ENCODE results near the gene EIF4G3. TPM values are rescaled to one million over a fixed set of nuclear protein-coding genes. Genes with fewer than 3 reads are reported as not detected.

EIF4G3 gene
- total and polyA plus RNA-seq, 2 donors (not counting 3 experiments of a cell fraction or from before 2014, with no cell fraction given), result 40.7 to 78.5 TPM

DNA sequence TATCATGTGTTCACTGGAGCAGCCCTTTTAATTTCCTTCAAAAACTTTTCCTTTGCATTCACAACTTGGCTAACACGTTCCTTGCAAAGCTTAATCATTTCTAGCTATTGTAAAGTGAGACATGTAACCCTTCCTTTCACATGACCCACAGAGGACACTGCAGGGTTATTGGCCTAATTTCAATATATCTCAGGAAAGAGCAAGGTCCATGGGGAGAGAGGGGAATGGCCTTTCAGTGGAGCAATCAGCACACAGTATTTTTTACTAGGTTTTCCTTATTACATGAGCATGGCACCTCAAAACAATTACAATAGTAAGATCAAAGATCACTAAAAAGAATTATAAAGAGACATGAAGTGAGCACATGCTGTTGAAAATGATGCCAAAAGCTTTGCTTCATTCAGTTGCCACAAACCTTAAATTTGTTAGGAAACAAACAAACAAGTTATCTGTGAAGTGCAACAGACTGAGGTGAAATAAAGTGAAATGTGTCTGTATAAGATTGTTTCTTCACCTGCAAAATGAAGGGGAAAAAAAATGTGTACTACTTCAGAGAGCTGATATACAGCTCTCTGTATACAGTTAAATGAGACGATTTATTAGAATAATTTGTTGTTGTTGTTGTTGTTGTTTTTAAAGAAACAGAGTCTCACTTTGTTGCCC lies 61.5 kb downstream of the EIF4G3 start:
- no TSS peak for BruUV-seq (replicated peaks)
- TF ChIP-seq MYC (IDR thresholded peaks at IDR 0.05; ENCODE audit: low read depth, low read length), result no peak
- no peak for TF ChIP-seq EZH2 (IDR thresholded peaks at IDR 0.05; ENCODE audit: borderline replicate concordance, low read depth, low read length, severe bottlenecking)
- TF ChIP-seq FOS (IDR thresholded peaks at IDR 0.05; ENCODE audit: borderline replicate concordance, insufficient read depth, low read length), result no peak
- TF ChIP-seq MAX (IDR thresholded peaks at IDR 0.05; ENCODE audit: insufficient read depth, insufficient read length), result no peak
- TF ChIP-seq, protein P1, sequence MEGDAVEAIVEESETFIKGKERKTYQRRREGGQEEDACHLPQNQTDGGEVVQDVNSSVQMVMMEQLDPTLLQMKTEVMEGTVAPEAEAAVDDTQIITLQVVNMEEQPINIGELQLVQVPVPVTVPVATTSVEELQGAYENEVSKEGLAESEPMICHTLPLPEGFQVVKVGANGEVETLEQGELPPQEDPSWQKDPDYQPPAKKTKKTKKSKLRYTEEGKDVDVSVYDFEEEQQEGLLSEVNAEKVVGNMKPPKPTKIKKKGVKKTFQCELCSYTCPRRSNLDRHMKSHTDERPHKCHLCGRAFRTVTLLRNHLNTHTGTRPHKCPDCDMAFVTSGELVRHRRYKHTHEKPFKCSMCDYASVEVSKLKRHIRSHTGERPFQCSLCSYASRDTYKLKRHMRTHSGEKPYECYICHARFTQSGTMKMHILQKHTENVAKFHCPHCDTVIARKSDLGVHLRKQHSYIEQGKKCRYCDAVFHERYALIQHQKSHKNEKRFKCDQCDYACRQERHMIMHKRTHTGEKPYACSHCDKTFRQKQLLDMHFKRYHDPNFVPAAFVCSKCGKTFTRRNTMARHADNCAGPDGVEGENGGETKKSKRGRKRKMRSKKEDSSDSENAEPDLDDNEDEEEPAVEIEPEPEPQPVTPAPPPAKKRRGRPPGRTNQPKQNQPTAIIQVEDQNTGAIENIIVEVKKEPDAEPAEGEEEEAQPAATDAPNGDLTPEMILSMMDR (IDR thresholded peaks at IDR 0.05; ENCODE audit: extremely low read depth in 1 of 2, insufficient read depth in 1 of 2, low read depth in 1 of 2, low read length in 2 of 2), result no peak
- TF ChIP-seq JUN (IDR thresholded peaks at IDR 0.05; ENCODE audit: borderline replicate concordance, insufficient read depth, insufficient read length, low read depth), result no peak
- TF ChIP-seq POLR2A (IDR thresholded peaks at IDR 0.05; ENCODE audit: low read depth, low read length), result no peak
- TF ChIP-seq GATA2 (IDR thresholded peaks at IDR 0.05; ENCODE audit: insufficient read depth, insufficient read length, low read depth, low read length), result no peak
- no peak for TF ChIP-seq POLR2AphosphoS5 (IDR thresholded peaks at IDR 0.05; ENCODE audit: insufficient read depth, low read depth, low read length)
- intact Hi-C loops (cut with micrococcal nuclease) (no loop called here), dilution Hi-C loops (cut with MboI; ENCODE audit: extremely low pct_ligation_motif_present, low sequenced_read_pairs) (no loop called here)
- Histone ChIP-seq H3K4me3 (replicated peaks in 1 of 3; ENCODE audit: insufficient read depth in 1 of 3, low read depth in 1 of 3, low read length in 3 of 3) (no peak overlapping the region), H3K27me3 (ENCODE audit: control insufficient read depth in 2 of 2, insufficient read depth in 2 of 2, low read length in 2 of 2) (no peaks in the 10 kb centered on the region), H3K27ac (ENCODE audit: insufficient read depth, low read depth, low read length) (no peak overlapping the region), H3K9ac (replicated peaks; ENCODE audit: extremely low read depth, insufficient read depth, low read length) (no peak overlapping the region), H2AFZ (ENCODE audit: low read depth, low read length) (no peak overlapping the region), H3K4me1 (ENCODE audit: control insufficient read depth, extremely low read depth, insufficient read depth, low read length) (peaks cover 8% of the 10 kb centered on the region), H3K4me2 (ENCODE audit: insufficient read depth, low read length) (peak overlapping the region; percentile 8), H3K9me3 (replicated peaks; ENCODE audit: control insufficient read depth, insufficient read depth, low read length) (no peaks in the 10 kb centered on the region), H3K79me2 (ENCODE audit: control insufficient read depth, insufficient read depth, low read length) (peaks cover 12% of the 10 kb centered on the region), H3K36me3 (ENCODE audit: control insufficient read depth in 2 of 2, extremely low read depth in 1 of 2, insufficient read depth in 2 of 2, low read length in 2 of 2) (no peaks in the 10 kb centered on the region), H4K20me1 (replicated peaks; ENCODE audit: control insufficient read depth, extremely low read depth, insufficient read depth, low read length) (no peaks in the 10 kb centered on the region), H3K9me1 (replicated peaks; ENCODE audit: control insufficient read depth, extremely low read depth, insufficient read depth, low read length) (no peaks in the 10 kb centered on the region)
- CTCF ChIA-PET, result interaction anchor here (0.6 to 1.5 kb wide), 8 partner anchors 9 to 903 kb away, joined by 3 to 4 read pairs (median 3); no protein-coding TSS in a partner anchor
- peak; percentile 78 for FAIRE-seq
- DNase-seq (ENCODE audit: low read depth, low spot score), result peak; percentile 94
- POLR2A ChIA-PET, result no interaction called here

Measured in endothelial cell of umbilical vein (primary cell).